NT2/D1 (cell line): ENCODE measurements around the gene KSR1.

Source experiments
- SUZ12 ChIP-seq: IDR thresholded peaks from 2 replicates; pipeline ENCODE4 v1.6.1; 2011; ENCODE audit not compliant: insufficient read length, insufficient read depth; ENCODE audit errors: extremely low read depth
- ZNF274 ChIP-seq: IDR thresholded peaks from 2 replicates; pipeline ENCODE4 v1.6.1; 2011; ENCODE audit warnings: mild to moderate bottlenecking, low read depth, low read length

DNA sequence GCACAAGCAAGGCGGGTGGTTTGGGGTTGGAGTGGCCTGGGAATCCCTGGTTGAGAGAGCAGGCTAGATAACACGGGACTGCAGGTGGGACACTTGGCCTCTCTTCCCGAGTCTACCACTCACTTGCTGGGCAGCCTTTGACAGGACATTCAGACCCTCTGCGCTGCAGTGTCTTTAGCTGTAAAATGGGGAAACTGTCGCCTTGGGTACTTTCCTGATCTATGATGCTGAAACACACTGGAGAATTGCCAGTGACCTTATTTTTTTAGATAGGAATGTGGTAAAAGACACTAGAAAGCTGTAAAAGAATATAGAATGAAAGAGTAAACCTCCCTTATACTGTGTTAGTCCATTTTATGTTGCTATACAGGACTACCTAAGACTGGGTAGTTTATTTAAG is 30.5 kb downstream of the KSR1 start:
- TF ChIP-seq ZNF274 (no peak), SUZ12 (no peak)
